ENCODE results near the gene TARM1.

- no peak for TF ChIP-seq GATA2 (IDR thresholded peaks at IDR 0.05; ENCODE audit: low read depth, low read length)
- TF ChIP-seq GATA3 (IDR thresholded peaks at IDR 0.05; ENCODE audit: low read depth, low read length): no peak
Observed at GRCh38 chr19:54128796-54129616, 47.8 kb upstream of the TARM1 start.

All from SH-SY5Y (cell line).